SK-N-SH (cell line): Measurements from ENCODE around the gene ZSWIM8. TPM values are rescaled to one million over a fixed set of nuclear protein-coding genes. Genes with fewer than 3 reads are reported as not detected.

Experiments
- CTCF ChIA-PET: fragments of 300-600, 350-600 bp; formaldehyde crosslinking; extraction: SDS; loops from one replicate; lab custom pipeline; 2021; lab: Yijun Ruan, JAX
- POLR2A ChIA-PET: fragments of 350-600 bp; sonication (Branson Sonifier 250); formaldehyde crosslinking; extraction: SDS; loops from one replicate; lab custom pipeline; 2020; ENCODE audit warnings: antibody characterized with exemption, inconsistent platforms; lab: Yijun Ruan, JAX
- DNase-seq: peaks from one replicate; pipeline ENCODE4 v3.0.0; 2012
- H2AFZ ChIP-seq: fragments of 200-600 bp; sonication (generic); 2 replicates; pipeline ENCODE4 v1.8.1; 2016; ENCODE audit warnings: antibody characterized with exemption, mild to moderate bottlenecking, low read depth
- H3F3A ChIP-seq: fragments of 200-600 bp; sonication (generic); replicated peaks from 2 replicates; pipeline ENCODE3; 2016; ENCODE audit warnings: antibody characterized with exemption, mild to moderate bottlenecking; ENCODE audit not compliant: insufficient read depth
- H3K27ac ChIP-seq, 2 experiments: fragments of 200-500 bp in 1 of 2; fragments of 200-600 bp in 1 of 2; sonication (Bioruptor generic) in 1 of 2; sonication (generic), shearing (Covaris generic) in 1 of 2; 2 replicates each; pipeline versions ENCODE4 v1.5.1 to v1.6.1; 2014 to 2016; ENCODE audit warnings: low read depth in 2 of 2, inconsistent platforms in 1 of 2, low read length in 1 of 2, mild to moderate bottlenecking in 1 of 2, mixed read lengths in 1 of 2
- H3K27me3 ChIP-seq: fragments of 200-600 bp; sonication (generic), shearing (Covaris generic); 2 replicates; pipeline ENCODE4 v1.6.1; 2016; ENCODE audit warnings: mixed run types; ENCODE audit not compliant: insufficient read depth
- H3K36me3 ChIP-seq, 2 experiments: fragments of 200-500 bp in 1 of 2; fragments of 200-600 bp in 1 of 2; sonication (Bioruptor generic) in 1 of 2; sonication (generic) in 1 of 2; replicated peaks in 1 of 2; 2 replicates each; pipeline versions ENCODE3 to v1.5.1; 2014 to 2016; ENCODE audit warnings: low read length in 1 of 2, mild to moderate bottlenecking in 1 of 2; ENCODE audit not compliant: insufficient read depth in 2 of 2, control insufficient read depth in 1 of 2
- H3K4me1 ChIP-seq, 2 experiments: fragments of 200-500 bp in 1 of 2; fragments of 200-600 bp in 1 of 2; sonication (Bioruptor generic) in 1 of 2; sonication (generic), shearing (Covaris generic) in 1 of 2; 2 replicates each; pipeline versions ENCODE4 v1.5.1 to v1.6.1; 2014 to 2016; ENCODE audit warnings: low read depth in 1 of 2, low read length in 1 of 2, mixed run types in 1 of 2; ENCODE audit not compliant: insufficient read depth in 2 of 2, control insufficient read depth in 1 of 2
- H3K4me2 ChIP-seq: fragments of 200-600 bp; sonication (generic), shearing (Covaris generic); 2 replicates; pipeline ENCODE4 v1.6.1; 2017; ENCODE audit warnings: mixed run types
- H3K4me3 ChIP-seq, 2 experiments: fragments of 200-500 bp in 1 of 2; fragments of 200-600 bp in 1 of 2; sonication (Bioruptor generic) in 1 of 2; sonication (generic), shearing (Covaris generic) in 1 of 2; 2 replicates each; pipeline versions ENCODE4 v1.5.1 to v1.8.1; 2014 to 2016; ENCODE audit warnings: low read depth in 2 of 2, inconsistent platforms in 1 of 2, low read length in 1 of 2, mild to moderate bottlenecking in 1 of 2, mixed read lengths in 1 of 2, moderate library complexity in 1 of 2
- H3K79me2 ChIP-seq: fragments of 200-600 bp; sonication (generic); 2 replicates; pipeline ENCODE4 v1.8.1; 2017; ENCODE audit warnings: mild to moderate bottlenecking; ENCODE audit not compliant: insufficient read depth
- H3K9ac ChIP-seq: fragments of 200-600 bp; sonication (generic); 2 replicates; pipeline ENCODE4 v1.6.1; 2017; ENCODE audit warnings: mixed run types
- H3K9me2 ChIP-seq: fragments of 200-600 bp; sonication (generic); 2 replicates; pipeline ENCODE4 v1.6.1; 2017; ENCODE audit warnings: mixed run types
- H3K9me3 ChIP-seq: fragments of 200-600 bp; sonication (generic); 2 replicates; pipeline ENCODE4 v1.6.1; 2017; ENCODE audit warnings: mixed run types, mild to moderate bottlenecking, moderate library complexity
- H4K20me1 ChIP-seq: fragments of 200-600 bp; sonication (generic); 2 replicates; pipeline ENCODE4 v1.6.1; 2017; ENCODE audit warnings: mild to moderate bottlenecking, mixed run types; ENCODE audit not compliant: insufficient read depth
- EZH2phosphoT487 ChIP-seq: fragments of 200-600 bp; sonication (generic); IDR thresholded peaks from 2 replicates; pipeline ENCODE4 v1.6.1; 2017; ENCODE audit warnings: low read depth, mixed run types, mild to moderate bottlenecking, antibody characterized with exemption, moderate library complexity, borderline replicate concordance
- FOXJ3 ChIP-seq: sonication (generic); formaldehyde crosslinking; IDR thresholded peaks from 2 replicates; pipeline ENCODE4 v1.5.1; 2020; ENCODE audit warnings: mild to moderate bottlenecking, missing genetic modification reagents
- JUND ChIP-seq: IDR thresholded peaks from 2 replicates; pipeline ENCODE4 v1.4.0; 2012
- MXI1 ChIP-seq: IDR thresholded peaks from 2 replicates; pipeline ENCODE4 v1.6.1; 2012; ENCODE audit warnings: mild to moderate bottlenecking, low read depth, low read length, improper control_type of control experiment
- PBX3 ChIP-seq: IDR thresholded peaks from 2 replicates; pipeline ENCODE4; 2012
- RAD21 ChIP-seq: IDR thresholded peaks from 2 replicates; pipeline ENCODE4 v1.6.1; 2012; ENCODE audit warnings: mild to moderate bottlenecking, low read length
- REST ChIP-seq: IDR thresholded peaks from 2 replicates; pipeline ENCODE4 v1.6.1; 2012; ENCODE audit warnings: mild to moderate bottlenecking, low read depth, low read length, moderate library complexity
- SMC3 ChIP-seq: IDR thresholded peaks from 2 replicates; pipeline ENCODE4 v1.6.1; 2012; ENCODE audit warnings: low read depth, low read length, improper control_type of control experiment
- TAF1 ChIP-seq: IDR thresholded peaks from 2 replicates; pipeline ENCODE4 v1.6.1; 2012; ENCODE audit warnings: low read depth, mild to moderate bottlenecking, low read length, moderate library complexity, borderline replicate concordance
- TCF12 ChIP-seq: IDR thresholded peaks from 2 replicates; pipeline ENCODE4 v1.4.0; 2012
- USF1 ChIP-seq: IDR thresholded peaks from 2 replicates; pipeline ENCODE4 v1.4.0; 2012; ENCODE audit warnings: low read depth, borderline replicate concordance
- USF2 ChIP-seq: fragments of 150-350 bp; IDR thresholded peaks from 2 replicates; pipeline ENCODE4 v1.6.1; 2017; ENCODE audit warnings: antibody characterized with exemption, low read length, low read depth, borderline replicate concordance
- ZBTB33 ChIP-seq: IDR thresholded peaks from 2 replicates; pipeline ENCODE4 v1.4.0; 2012; ENCODE audit warnings: low read depth, borderline replicate concordance
- WGBS: methylation state at CpG from one replicate; pipeline ENCODE4 v1.1.6; 2017; ENCODE audit warnings: low lambda C conversion rate; 5-methylcytosine and 5-hydroxymethylcytosine counted together
- polyA plus RNA-seq, 3 experiments: library from polyadenylated mRNA; depleted of rRNA; stranded (reverse); fragments of >200 nt; gene quantifications; 2 replicates each; pipeline ENCODE4 v1.2.3, GENCODE V29; 2012

ZSWIM8 gene
- polyA plus RNA-seq, 1 of the 3 experiments (the other 2 are of a cell fraction), result 97.3 TPM

- POLR2A ChIA-PET, result interaction anchor here (1.6 kb wide), 1 partner anchor 23 kb away, joined by 4 read pairs; no protein-coding TSS in a partner anchor
- Histone ChIP-seq H3K4me2 (no peak overlapping the region), H3K9me3 (no peaks in the 10 kb centered on the region), H3F3A (peaks cover 14% of the 10 kb centered on the region), H4K20me1 (no peaks in the 10 kb centered on the region), H3K27ac (no peak overlapping the region), H3K9ac (no peak overlapping the region), H3K4me3 (no peak overlapping the region), H3K79me2 (peaks cover 22% of the 10 kb centered on the region; the same call in 1 of the 2 replicates), H3K9me2 (no peaks in the 10 kb centered on the region), H3K4me1 (peaks cover 0 to 4% of the 10 kb centered on the region in 2 experiments; a peak in 2 of 4 replicates), H3K36me3 (peaks cover 27 to 46% of the 10 kb centered on the region in 2 experiments), H3K27me3 (no peaks in the 10 kb centered on the region), H2AFZ (no peak overlapping the region)
- WGBS, result 86% methylated on average over 5 of the region's 5 CpGs
- CTCF ChIA-PET, result interaction anchor here (0.6 to 1.4 kb wide), 3 partner anchors 41 to 259 kb away, joined by 3 to 5 read pairs (median 3); no protein-coding TSS in a partner anchor
- no peak for DNase-seq
- TF ChIP-seq PBX3 (no peak), REST (no peak), TAF1 (no peak), SMC3 (no peak), EZH2phosphoT487 (no peak), JUND (no peak), ZBTB33 (no peak), USF1 (no peak), MXI1 (no peak), FOXJ3 (CRISPR knock-in tag) (no peak), USF2 (no peak), RAD21 (no peak), TCF12 (no peak)
These were observed 23.8 kb downstream of the ZSWIM8 start for GRCh38 chr10:73809061-73809818.
